KMS-11 (cell line): ENCODE results near the gene TNFSF8.

ENCODE experiments used
- H2AFZ ChIP-seq: fragments of 200-600 bp; sonication (generic); 2 replicates; pipeline ENCODE4 v1.6.1; 2016; ENCODE audit warnings: antibody characterized with exemption, mixed run types, low read depth
- H3K27ac ChIP-seq: fragments of 200-600 bp; sonication (generic); 2 replicates; pipeline ENCODE4 v1.6.1; 2016; ENCODE audit warnings: mild to moderate bottlenecking, mixed run types
- H3K27me3 ChIP-seq: fragments of 200-600 bp; sonication (generic); 2 replicates; pipeline ENCODE4 v1.6.1; 2017; ENCODE audit warnings: mild to moderate bottlenecking, low read depth, mixed run types, moderate library complexity; ENCODE audit not compliant: insufficient read depth
- H3K36me3 ChIP-seq: fragments of 200-600 bp; sonication (generic); 2 replicates; pipeline ENCODE4 v1.6.1; 2017; ENCODE audit warnings: mild to moderate bottlenecking, mixed run types; ENCODE audit not compliant: insufficient read depth
- H3K4me1 ChIP-seq: fragments of 200-600 bp; sonication (generic); 2 replicates; pipeline ENCODE4 v1.6.1; 2016; ENCODE audit warnings: mild to moderate bottlenecking, low read depth, mixed run types; ENCODE audit not compliant: poor library complexity, severe bottlenecking
- H3K4me2 ChIP-seq: fragments of 200-600 bp; sonication (generic); 2 replicates; pipeline ENCODE4 v1.7.0; 2016; ENCODE audit warnings: mild to moderate bottlenecking, mixed run types
- H3K4me3 ChIP-seq: fragments of 200-600 bp; sonication (generic); IDR thresholded peaks from 2 replicates; pipeline ENCODE4 v1.6.1; 2017; ENCODE audit warnings: low read depth, low read length, mixed read lengths; ENCODE audit not compliant: insufficient read depth
- H3K79me2 ChIP-seq: fragments of 200-600 bp; sonication (generic); 2 replicates; pipeline ENCODE4 v1.6.1; 2016; ENCODE audit warnings: low read depth, mixed run types; ENCODE audit not compliant: insufficient read depth
- H3K9ac ChIP-seq: fragments of 200-600 bp; sonication (generic); 2 replicates; pipeline ENCODE4 v1.6.1; 2016; ENCODE audit warnings: mild to moderate bottlenecking, mixed run types
- H4K20me1 ChIP-seq: fragments of 200-600 bp; sonication (generic); 2 replicates; pipeline ENCODE4 v1.6.1; 2016; ENCODE audit warnings: mild to moderate bottlenecking, mixed run types; ENCODE audit not compliant: insufficient read depth
- TF ChIP-seq, protein P1 (sequence below): fragments of 200-600 bp; sonication (generic); conservative IDR thresholded peaks from 2 replicates; pipeline ENCODE4 v1.6.1; 2017; ENCODE audit warnings: low read depth, mild to moderate bottlenecking, antibody characterized with exemption, low read length, moderate library complexity, mixed read lengths

Gene TNFSF8

GRCh38 chr9:114929201-114929600 is 1.2 kb downstream of the TNFSF8 start:
- Histone ChIP-seq H3K27ac (no peak overlapping the region), H4K20me1 (no peaks in the 10 kb centered on the region), H3K27me3 (no peaks in the 10 kb centered on the region), H3K79me2 (no peaks in the 10 kb centered on the region), H2AFZ (no peak overlapping the region), H3K4me3 (no peak overlapping the region), H3K4me1 (peaks cover 12% of the 10 kb centered on the region), H3K4me2 (peak overlapping the region; percentile 2; the same call in 1 of the 2 replicates), H3K9ac (no peak overlapping the region), H3K36me3 (no peaks in the 10 kb centered on the region)
- TF ChIP-seq, protein P1, sequence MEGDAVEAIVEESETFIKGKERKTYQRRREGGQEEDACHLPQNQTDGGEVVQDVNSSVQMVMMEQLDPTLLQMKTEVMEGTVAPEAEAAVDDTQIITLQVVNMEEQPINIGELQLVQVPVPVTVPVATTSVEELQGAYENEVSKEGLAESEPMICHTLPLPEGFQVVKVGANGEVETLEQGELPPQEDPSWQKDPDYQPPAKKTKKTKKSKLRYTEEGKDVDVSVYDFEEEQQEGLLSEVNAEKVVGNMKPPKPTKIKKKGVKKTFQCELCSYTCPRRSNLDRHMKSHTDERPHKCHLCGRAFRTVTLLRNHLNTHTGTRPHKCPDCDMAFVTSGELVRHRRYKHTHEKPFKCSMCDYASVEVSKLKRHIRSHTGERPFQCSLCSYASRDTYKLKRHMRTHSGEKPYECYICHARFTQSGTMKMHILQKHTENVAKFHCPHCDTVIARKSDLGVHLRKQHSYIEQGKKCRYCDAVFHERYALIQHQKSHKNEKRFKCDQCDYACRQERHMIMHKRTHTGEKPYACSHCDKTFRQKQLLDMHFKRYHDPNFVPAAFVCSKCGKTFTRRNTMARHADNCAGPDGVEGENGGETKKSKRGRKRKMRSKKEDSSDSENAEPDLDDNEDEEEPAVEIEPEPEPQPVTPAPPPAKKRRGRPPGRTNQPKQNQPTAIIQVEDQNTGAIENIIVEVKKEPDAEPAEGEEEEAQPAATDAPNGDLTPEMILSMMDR: no peak

DNA sequence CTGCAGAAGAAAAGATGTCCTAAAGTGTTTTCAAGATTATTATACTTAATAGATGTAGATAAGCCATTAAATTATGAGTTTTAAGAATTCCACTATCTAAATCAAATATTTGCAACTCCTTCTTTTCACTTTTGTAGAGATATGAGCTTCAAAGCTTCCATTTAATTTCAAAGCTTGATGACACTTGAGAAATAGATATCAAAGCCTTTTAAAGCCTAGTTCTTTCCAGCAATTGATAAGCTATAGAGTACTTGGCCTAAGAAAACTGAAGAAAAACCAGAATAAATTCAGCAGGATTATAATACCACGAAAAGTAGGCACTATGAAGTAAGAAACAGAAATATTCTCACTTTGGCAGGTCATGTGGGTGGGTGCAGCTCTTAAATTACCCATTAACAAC is 1.7 kb downstream of the TNFSF8 start:
- H2AFZ ChIP-seq: no peak overlapping the region
- peaks cover 16% of the 10 kb centered on the region for H3K4me1 ChIP-seq
- TF ChIP-seq, protein P1: no peak
- H3K4me2 ChIP-seq: no peak overlapping the region
- H4K20me1 ChIP-seq: no peaks in the 10 kb centered on the region
- no peaks in the 10 kb centered on the region for H3K79me2 ChIP-seq
- no peak overlapping the region for H3K27ac ChIP-seq
- no peaks in the 10 kb centered on the region for H3K36me3 ChIP-seq
- H3K9ac ChIP-seq: no peak overlapping the region
- no peaks in the 10 kb centered on the region for H3K27me3 ChIP-seq
- H3K4me3 ChIP-seq: no peak overlapping the region

- no peak overlapping the region for H3K4me3 ChIP-seq
- H2AFZ ChIP-seq: no peak overlapping the region
- H3K79me2 ChIP-seq: no peaks in the 10 kb centered on the region
- no peaks in the 10 kb centered on the region for H3K36me3 ChIP-seq
- H4K20me1 ChIP-seq: no peaks in the 10 kb centered on the region
- H3K4me1 ChIP-seq: peaks cover 16% of the 10 kb centered on the region
- H3K27ac ChIP-seq: no peak overlapping the region
- H3K9ac ChIP-seq: no peak overlapping the region
- no peak overlapping the region for H3K4me2 ChIP-seq
- TF ChIP-seq, protein P1: no peak
- no peaks in the 10 kb centered on the region for H3K27me3 ChIP-seq
Measured at GRCh38 chr9:114928136-114928535, 2.3 kb downstream of the TNFSF8 start.

DNA sequence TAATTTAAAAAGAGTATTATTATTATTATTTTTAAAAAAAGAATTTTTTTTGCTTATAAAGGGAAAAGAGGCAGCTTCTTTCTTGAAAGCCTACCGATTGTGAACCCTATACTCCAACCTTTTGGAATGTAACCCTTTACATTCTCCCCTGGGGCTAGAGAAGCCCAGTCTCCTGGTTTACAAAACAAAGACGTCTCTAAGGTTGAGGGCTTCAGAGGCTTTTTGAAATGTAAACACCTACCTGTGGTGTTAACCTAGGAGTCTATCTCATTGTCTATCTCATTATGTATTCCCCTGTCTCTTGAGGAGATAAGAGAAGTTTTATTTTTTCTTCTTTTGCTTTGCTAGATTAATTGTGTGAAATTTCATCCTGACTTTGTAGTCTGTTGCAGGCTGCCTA is 4.7 kb downstream of the TNFSF8 start:
- TF ChIP-seq, protein P1: no peak
- Histone ChIP-seq H3K4me3 (no peak overlapping the region), H3K36me3 (no peaks in the 10 kb centered on the region), H3K27me3 (no peaks in the 10 kb centered on the region), H3K27ac (no peak overlapping the region), H3K79me2 (no peaks in the 10 kb centered on the region), H3K4me2 (no peak overlapping the region), H3K4me1 (peaks cover 16% of the 10 kb centered on the region), H2AFZ (no peak overlapping the region), H3K9ac (no peak overlapping the region), H4K20me1 (no peaks in the 10 kb centered on the region)

- Histone ChIP-seq H3K4me3 (no peak overlapping the region), H3K79me2 (no peaks in the 10 kb centered on the region), H3K27me3 (no peaks in the 10 kb centered on the region), H2AFZ (no peak overlapping the region), H3K4me1 (peaks cover 16% of the 10 kb centered on the region), H4K20me1 (no peaks in the 10 kb centered on the region), H3K9ac (no peak overlapping the region), H3K27ac (no peak overlapping the region), H3K36me3 (no peaks in the 10 kb centered on the region), H3K4me2 (no peak overlapping the region)
- TF ChIP-seq, protein P1: no peak
Measured at GRCh38 chr9:114925039-114925438, 5.4 kb downstream of the TNFSF8 start.
